Natural killer cell (primary cell): ENCODE results near the gene CTIF. TPM values are rescaled to one million over a fixed set of nuclear protein-coding genes. Genes with fewer than 3 reads are reported as not detected.
A peak's percentile ranks its signal among the peaks of the same experiment; 100 is the strongest.

Source experiments
- ATAC-seq, 3 donors: fragments of 150-1000 bp in 2 of 3; fragments of 200-7000 bp in 1 of 3; cut with Tn5 transposase; 1 replicate in 1 of 3; 2 replicates in 2 of 3; pipeline ENCODE4 v1.10.0; 2021; ENCODE audit warnings: mild to moderate bottlenecking in 2 of 3, moderate library complexity in 2 of 3
- DNase-seq, 2 donors: peaks; one replicate each; pipeline versions ENCODE4 v3.0.0 to v3.0.0-alpha.2; 2013 to 2021; ENCODE audit warnings: mixed read lengths in 1 of 2
- H3K27ac ChIP-seq: one replicate; pipeline ENCODE4 v1.5.1; 2013; ENCODE audit warnings: mild to moderate bottlenecking, low read length
- H3K27me3 ChIP-seq: one replicate; pipeline ENCODE4 v1.6.1; 2013; ENCODE audit warnings: low read length; ENCODE audit not compliant: control insufficient read depth, insufficient read depth
- H3K36me3 ChIP-seq: one replicate; pipeline ENCODE4 v1.6.1; 2013; ENCODE audit warnings: low read length; ENCODE audit not compliant: control insufficient read depth, insufficient read depth
- H3K4me1 ChIP-seq: one replicate; pipeline ENCODE4 v1.6.1; 2013; ENCODE audit warnings: low read length; ENCODE audit not compliant: control insufficient read depth, insufficient read depth
- H3K4me3 ChIP-seq: one replicate; pipeline ENCODE4 v1.5.1; 2013; ENCODE audit warnings: low read length
- H3K9me3 ChIP-seq: one replicate; pipeline ENCODE4 v1.6.1; 2013; ENCODE audit warnings: low read length; ENCODE audit not compliant: control insufficient read depth, insufficient read depth
- H3K27ac Mint-ChIP-seq, 2 donors: one replicate each; pipeline ENCODE4 v1.8.0; 2022; ENCODE audit warnings: mild to moderate bottlenecking in 2 of 2, mixed read lengths in 2 of 2, moderate library complexity in 1 of 2
- H3K27me3 Mint-ChIP-seq, 2 donors: one replicate each; pipeline ENCODE4 v1.8.0; 2022; ENCODE audit warnings: low read depth in 2 of 2, mixed read lengths in 2 of 2
- H3K36me3 Mint-ChIP-seq: one replicate; pipeline ENCODE4 v1.8.0; 2022; ENCODE audit warnings: mixed read lengths
- H3K4me1 Mint-ChIP-seq, 2 donors: one replicate each; pipeline ENCODE4 v1.8.0; 2022; ENCODE audit warnings: mixed read lengths in 2 of 2
- H3K4me3 Mint-ChIP-seq: one replicate; pipeline ENCODE4 v1.8.0; 2022; ENCODE audit warnings: mild to moderate bottlenecking, moderate library complexity, mixed read lengths
- H3K9me3 Mint-ChIP-seq, 2 donors: one replicate each; pipeline ENCODE4 v1.8.0; 2022; ENCODE audit warnings: mixed read lengths in 2 of 2
- CTCF ChIP-seq: fragments of 200-600 bp; IDR thresholded peaks from one replicate; pipeline ENCODE4 v1.8.0; 2022; ENCODE audit warnings: antibody characterized with exemption
- WGBS: methylation state at CpG from one replicate; pipeline ENCODE4 v1.1.7; 2013; ENCODE audit warnings: missing lambda C conversion rate; ENCODE audit not compliant: insufficient coverage; 5-methylcytosine and 5-hydroxymethylcytosine counted together
- intact Hi-C: fragments of 100-400 bp; cut with micrococcal nuclease; formaldehyde crosslinking; loops from one replicate; pipeline ENCODE4 v1.14.2; 2022
- total RNA-seq, 4 donors: library from RNA; stranded (reverse); fragments of 120-200 nt in 1 of 4; gene quantifications; one replicate each; pipeline versions ENCODE4 v1.2.3 to v1.2.4, GENCODE V29; 2013 to 2022

The CTIF gene
- total RNA-seq, 3 donors from 2014 or later (not counting 1 experiment from before 2014, with no cell fraction given): 6.9 to 10.2 (median 8.2) TPM

GRCh38 chr18:48656176-48656575, 117.3 kb downstream of the CTIF start:
- Mint-ChIP-seq H3K9me3 (no peaks in the 10 kb centered on the region), H3K27me3 (peaks cover 0 to 10% of the 10 kb centered on the region in 2 donors), H3K27ac (no peak overlapping the region), H3K36me3 (no peaks in the 10 kb centered on the region), H3K4me3 (no peak overlapping the region), H3K4me1 (no peaks in the 10 kb centered on the region)
- Histone ChIP-seq H3K4me1 (no peaks in the 10 kb centered on the region), H3K36me3 (no peaks in the 10 kb centered on the region), H3K27ac (no peak overlapping the region), H3K4me3 (no peak overlapping the region), H3K9me3 (no peaks in the 10 kb centered on the region), H3K27me3 (no peaks in the 10 kb centered on the region)
- WGBS: 79% methylated on average over 2 of the region's 2 CpGs
- DNase-seq: no peak
- no peak for TF ChIP-seq CTCF
- intact Hi-C loops: no loop called here
- ATAC-seq: peak in 1 of 3 donors; percentile 35

- 75% methylated on average over 3 of the region's 3 CpGs for WGBS
- no peaks in the 10 kb centered on the region for H3K9me3 Mint-ChIP-seq
Measured at GRCh38 chr18:48656582-48656981, 117.8 kb downstream of the CTIF start.

GRCh38 chr18:48657447-48658120, 118.8 kb downstream of the CTIF start:
- Mint-ChIP-seq H3K4me1 (peaks cover 0 to 5% of the 10 kb centered on the region in 2 donors), H3K9me3 (no peaks in the 10 kb centered on the region), H3K27ac (no peak overlapping the region), H3K36me3 (no peaks in the 10 kb centered on the region), H3K4me3 (no peak overlapping the region), H3K27me3 (peaks cover under 1 to 4% of the 10 kb centered on the region in 2 donors)
- ATAC-seq: no peak
- no peak for TF ChIP-seq CTCF
- Histone ChIP-seq H3K4me3 (no peak overlapping the region), H3K9me3 (no peaks in the 10 kb centered on the region), H3K4me1 (no peaks in the 10 kb centered on the region), H3K27me3 (no peaks in the 10 kb centered on the region), H3K27ac (no peak overlapping the region), H3K36me3 (no peaks in the 10 kb centered on the region)
- WGBS: 89% methylated on average over 9 of the region's 9 CpGs
- intact Hi-C loops: no loop called here
- DNase-seq: no peak

More at GRCh38 chr18:48656582-48656981, 117.8 kb downstream of the CTIF start:
- Histone ChIP-seq H3K27me3 (no peaks in the 10 kb centered on the region), H3K36me3 (no peaks in the 10 kb centered on the region), H3K9me3 (no peaks in the 10 kb centered on the region), H3K27ac (no peak overlapping the region), H3K4me1 (no peaks in the 10 kb centered on the region), H3K4me3 (no peak overlapping the region)
- TF ChIP-seq CTCF: no peak
- no peaks in the 10 kb centered on the region for H3K36me3 Mint-ChIP-seq
- no peak overlapping the region for H3K4me3 Mint-ChIP-seq
- intact Hi-C loops: no loop called here
- no peaks in the 10 kb centered on the region for H3K4me1 Mint-ChIP-seq
- H3K27me3 Mint-ChIP-seq: peaks cover 0 to 10% of the 10 kb centered on the region in 2 donors
- H3K27ac Mint-ChIP-seq: no peak overlapping the region
- DNase-seq (no peak), ATAC-seq (no peak)

- no peak overlapping the region for H3K4me3 Mint-ChIP-seq
- peaks cover 0 to 5% of the 10 kb centered on the region in 2 donors for H3K4me1 Mint-ChIP-seq
- Histone ChIP-seq H3K36me3 (no peaks in the 10 kb centered on the region), H3K4me3 (no peak overlapping the region), H3K9me3 (no peaks in the 10 kb centered on the region), H3K4me1 (no peaks in the 10 kb centered on the region), H3K27me3 (no peaks in the 10 kb centered on the region), H3K27ac (no peak overlapping the region)
- H3K9me3 Mint-ChIP-seq: no peaks in the 10 kb centered on the region
- no peak for TF ChIP-seq CTCF
- no peak overlapping the region for H3K27ac Mint-ChIP-seq
- peaks cover 4 to 7% of the 10 kb centered on the region in 2 donors for H3K27me3 Mint-ChIP-seq
- ATAC-seq (no peak), DNase-seq (no peak)
- H3K36me3 Mint-ChIP-seq: no peaks in the 10 kb centered on the region
- WGBS: 78% methylated on average over 5 of the region's 5 CpGs
- intact Hi-C loops: no loop called here
Measured at GRCh38 chr18:48658721-48659120, 119.9 kb downstream of the CTIF start.
